ENCODE data around the gene ARHGEF17.

Gene ARHGEF17

GRCh38 chr11:73359930-73360742, 52.1 kb downstream of the ARHGEF17 start:
- DNase-seq, result no peak

GRCh38 chr11:73360743-73361369, 52.8 kb downstream of the ARHGEF17 start:
- no peak for DNase-seq

- no peak for DNase-seq
These were observed 54.1 kb downstream of the ARHGEF17 start for GRCh38 chr11:73361953-73362776.

- no peak for DNase-seq
These were observed 55.1 kb downstream of the ARHGEF17 start for GRCh38 chr11:73363147-73363546.

- no peak for DNase-seq
These were observed 57.5 kb downstream of the ARHGEF17 start for GRCh38 chr11:73365352-73366264.

- DNase-seq, result no peak
These were observed 58.2 kb downstream of the ARHGEF17 start for GRCh38 chr11:73366265-73366610.

- DNase-seq, result no peak
These were observed 58.9 kb downstream of the ARHGEF17 start for GRCh38 chr11:73366953-73367352.

GRCh38 chr11:73367482-73368024, 59.5 kb downstream of the ARHGEF17 start:
- DNase-seq, result no peak

- no peak for DNase-seq
These were observed 64.4 kb downstream of the ARHGEF17 start for GRCh38 chr11:73372375-73372993.

- DNase-seq, result no peak
These were observed 66.1 kb downstream of the ARHGEF17 start for GRCh38 chr11:73374151-73374550.

- no peak for DNase-seq
These were observed 67.7 kb downstream of the ARHGEF17 start for GRCh38 chr11:73375830-73376159.

GRCh38 chr11:73376160-73376802, 68.2 kb downstream of the ARHGEF17 start, which contains the start of gene RELT:
Gene RELT, plus strand, starts transcription at chr11:73376399. Its CDS starts 12,738 bp downstream, at chr11:73389137.
- DNase-seq, result peak; percentile 83 to 88

- peak; percentile 61 to 96 for DNase-seq
These were observed 68.9 kb downstream of the ARHGEF17 start for GRCh38 chr11:73376803-73377629.

GRCh38 chr11:73379189-73379880, 71.3 kb downstream of the ARHGEF17 start:
- no peak for DNase-seq

- peak in 1 of 2 donors; percentile 10 for DNase-seq
These were observed 72.3 kb downstream of the ARHGEF17 start for GRCh38 chr11:73380331-73380730.

GRCh38 chr11:73380897-73381410, 72.9 kb downstream of the ARHGEF17 start:
- DNase-seq, result no peak

GRCh38 chr11:73381589-73381988, 73.5 kb downstream of the ARHGEF17 start:
- peak in 1 of 2 donors; percentile 47 for DNase-seq

GRCh38 chr11:73382183-73382582, 74.1 kb downstream of the ARHGEF17 start:
- DNase-seq, result no peak

- no peak for DNase-seq
These were observed 74.7 kb downstream of the ARHGEF17 start for GRCh38 chr11:73382747-73383146.
